ENCODE results near the gene LDB3.

DNA sequence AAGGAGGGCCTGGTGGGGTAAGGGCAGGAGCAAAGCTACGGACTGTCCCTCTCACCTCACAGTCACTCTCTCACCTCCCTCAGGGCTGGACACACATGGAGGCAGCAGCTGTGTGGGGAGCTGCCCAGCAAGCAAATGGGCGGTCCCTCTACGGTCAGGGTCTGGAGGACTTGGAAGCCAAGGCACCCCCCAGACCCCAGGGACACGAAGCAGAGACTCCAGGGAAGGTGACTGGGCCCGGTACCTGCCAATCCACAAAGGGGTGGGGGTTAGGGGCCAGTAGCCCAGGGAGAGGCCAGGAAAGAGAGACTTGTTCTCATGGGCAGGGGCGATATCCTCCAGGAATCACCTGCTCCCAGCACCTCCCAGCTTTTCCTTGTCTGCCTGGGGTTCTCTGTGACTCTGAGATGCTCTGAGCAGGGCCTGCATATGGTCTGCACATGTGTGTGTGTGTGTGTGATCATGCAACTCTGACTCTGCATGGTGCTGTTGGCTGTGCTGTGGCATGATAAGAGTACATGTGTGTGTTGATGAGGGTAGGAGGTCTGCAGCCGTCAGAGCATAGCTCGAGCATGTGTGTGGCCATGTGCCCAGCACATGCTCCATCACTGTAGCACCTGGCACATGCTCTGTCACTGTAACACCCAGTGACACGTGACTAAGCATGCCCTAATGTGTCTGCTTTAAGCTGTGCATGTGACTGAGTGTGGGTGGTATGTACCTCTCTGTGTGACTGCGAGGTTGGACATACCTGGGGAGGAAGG is 4.6 kb upstream of the LDB3 start:
- TF ChIP-seq, protein P1, sequence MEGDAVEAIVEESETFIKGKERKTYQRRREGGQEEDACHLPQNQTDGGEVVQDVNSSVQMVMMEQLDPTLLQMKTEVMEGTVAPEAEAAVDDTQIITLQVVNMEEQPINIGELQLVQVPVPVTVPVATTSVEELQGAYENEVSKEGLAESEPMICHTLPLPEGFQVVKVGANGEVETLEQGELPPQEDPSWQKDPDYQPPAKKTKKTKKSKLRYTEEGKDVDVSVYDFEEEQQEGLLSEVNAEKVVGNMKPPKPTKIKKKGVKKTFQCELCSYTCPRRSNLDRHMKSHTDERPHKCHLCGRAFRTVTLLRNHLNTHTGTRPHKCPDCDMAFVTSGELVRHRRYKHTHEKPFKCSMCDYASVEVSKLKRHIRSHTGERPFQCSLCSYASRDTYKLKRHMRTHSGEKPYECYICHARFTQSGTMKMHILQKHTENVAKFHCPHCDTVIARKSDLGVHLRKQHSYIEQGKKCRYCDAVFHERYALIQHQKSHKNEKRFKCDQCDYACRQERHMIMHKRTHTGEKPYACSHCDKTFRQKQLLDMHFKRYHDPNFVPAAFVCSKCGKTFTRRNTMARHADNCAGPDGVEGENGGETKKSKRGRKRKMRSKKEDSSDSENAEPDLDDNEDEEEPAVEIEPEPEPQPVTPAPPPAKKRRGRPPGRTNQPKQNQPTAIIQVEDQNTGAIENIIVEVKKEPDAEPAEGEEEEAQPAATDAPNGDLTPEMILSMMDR (IDR thresholded peaks at IDR 0.05), result no peak
- no peak for TF ChIP-seq POLR2A (IDR thresholded peaks at IDR 0.05)

All from upper lobe of left lung (tissue), 4 donors.